T-cell (primary cell): ENCODE data around the gene JAKMIP1. TPM values are rescaled to one million over a fixed set of nuclear protein-coding genes. Genes with fewer than 3 reads are reported as not detected.

Experiments used
- ATAC-seq, 4 experiments: fragments of 200-7000 bp in 3 of 4; fragments of 150-1000 bp in 1 of 4; cut with Tn5 transposase; replicated peaks in 1 of 4; 1 replicate in 3 of 4; 2 replicates in 1 of 4; pipeline ENCODE4 v1.10.0; 2021; ENCODE audit warnings: moderate library complexity in 3 of 4, mild to moderate bottlenecking in 2 of 4, moderate number of reproducible peaks in 1 of 4
- CTCF ChIA-PET, 2 donors: fragments of 300-600 bp; sonication (Branson Sonifier 250); formaldehyde crosslinking; loops; one replicate each; lab custom pipeline; 2022; ENCODE audit warnings: antibody characterized with exemption in 2 of 2; lab: Charles Lee
- POLR2A ChIA-PET, 2 donors: fragments of 300-600 bp; sonication (Branson Sonifier 250); formaldehyde crosslinking; loops; one replicate each; lab custom pipeline; 2022; ENCODE audit warnings: antibody characterized with exemption in 2 of 2; lab: Charles Lee
- DNase-seq, 35 experiments: peaks; one replicate each; pipeline versions ENCODE4 v3.0.0 to v3.0.0-alpha.2; 2013 to 2023
- H3K27ac ChIP-seq: one replicate; pipeline ENCODE4 v1.5.1; 2013; ENCODE audit warnings: low read length
- H3K27me3 ChIP-seq, 2 experiments: replicated peaks in 1 of 2; 1 replicate in 1 of 2; 2 replicates in 1 of 2; pipeline versions ENCODE4 v1.6.1 to v1.7.0; 2013; ENCODE audit warnings: low read length in 1 of 2, mixed read lengths in 1 of 2; ENCODE audit not compliant: control insufficient read depth in 2 of 2, insufficient read depth in 2 of 2; ENCODE audit errors: extremely low read depth in 1 of 2
- H3K36me3 ChIP-seq, 2 donors: 1 replicate in 1 of 2; 2 replicates in 1 of 2; pipeline versions ENCODE4 v1.6.1 to v1.7.0; 2013; ENCODE audit warnings: low read length in 1 of 2; ENCODE audit not compliant: control insufficient read depth in 2 of 2, insufficient read depth in 1 of 2; ENCODE audit errors: extremely low read depth in 1 of 2
- H3K4me1 ChIP-seq, 2 experiments: 1 replicate in 1 of 2; 2 replicates in 1 of 2; pipeline versions ENCODE4 v1.6.1 to v1.7.0; 2013; ENCODE audit warnings: low read length in 2 of 2, mixed read lengths in 1 of 2; ENCODE audit not compliant: insufficient read depth in 2 of 2, control insufficient read depth in 1 of 2; ENCODE audit errors: extremely low read depth in 1 of 2
- H3K4me3 ChIP-seq, 2 donors: 1 replicate in 1 of 2; 2 replicates in 1 of 2; pipeline versions ENCODE4 v1.5.1 to v1.7.0; 2013; ENCODE audit warnings: mild to moderate bottlenecking in 2 of 2, low read length in 1 of 2, moderate library complexity in 1 of 2; ENCODE audit not compliant: control insufficient read depth in 1 of 2; ENCODE audit errors: extremely low read depth in 1 of 2
- H3K9me3 ChIP-seq: 2 replicates; pipeline ENCODE4 v1.7.0; 2013
- H3K27ac Mint-ChIP-seq, 2 donors: one replicate each; pipeline ENCODE4 v1.8.0; 2020 to 2021; ENCODE audit warnings: mild to moderate bottlenecking in 2 of 2, mixed read lengths in 2 of 2
- H3K27me3 Mint-ChIP-seq, 2 donors: one replicate each; pipeline ENCODE4 v1.8.0; 2021 to 2022; ENCODE audit warnings: mixed read lengths in 2 of 2
- H3K36me3 Mint-ChIP-seq: one replicate; pipeline ENCODE4 v1.8.0; 2021; ENCODE audit warnings: mixed read lengths
- H3K4me1 Mint-ChIP-seq, 3 donors: one replicate each; pipeline ENCODE4 v1.8.0; 2020 to 2022; ENCODE audit warnings: mixed read lengths in 3 of 3, mild to moderate bottlenecking in 1 of 3
- H3K4me3 Mint-ChIP-seq, 3 donors: one replicate each; pipeline ENCODE4 v1.8.0; 2020 to 2022; ENCODE audit warnings: mild to moderate bottlenecking in 3 of 3, mixed read lengths in 3 of 3, moderate library complexity in 3 of 3
- H3K9me3 Mint-ChIP-seq, 3 donors: one replicate each; pipeline ENCODE4 v1.8.0; 2020 to 2022; ENCODE audit warnings: mixed read lengths in 3 of 3
- WGBS: methylation state at CpG from one replicate; pipeline ENCODE4 v1.1.5; 2013; ENCODE audit warnings: missing lambda C conversion rate; ENCODE audit not compliant: insufficient coverage; 5-methylcytosine and 5-hydroxymethylcytosine counted together
- total RNA-seq, 35 experiments: library from RNA in 6 of 35; stranded (reverse) in 6 of 35; fragments of 120-200 nt in 1 of 35; gene quantifications; one replicate each; pipeline versions ENCODE4 v1.2.1 to v1.2.4 and lab custom pipeline; 2013 to 2026

Gene JAKMIP1
- total RNA-seq, 5 donors from 2014 or later (not counting 1 experiment from before 2014, with no cell fraction given) = 3.5 to 14.0 (median 6.1) TPM

- Mint-ChIP-seq H3K36me3 (peaks cover 5% of the 10 kb centered on the region), H3K9me3 (no peaks in the 10 kb centered on the region)
These were observed 149.8 kb downstream of the JAKMIP1 start for GRCh38 chr4:6050551-6050950.

GRCh38 chr4:6049985-6050384 lies 150.4 kb downstream of the JAKMIP1 start:
- peaks cover 0 to 4% of the 10 kb centered on the region in 2 donors for H3K27me3 Mint-ChIP-seq
- no peak overlapping the region for H3K27ac ChIP-seq
- no peaks in the 10 kb centered on the region for H3K9me3 Mint-ChIP-seq
- CTCF ChIA-PET = no interaction called here
- no peak overlapping the region for H3K4me3 ChIP-seq
- H3K4me1 ChIP-seq = no peaks in the 10 kb centered on the region
- ATAC-seq (no peak), DNase-seq (no peak)
- POLR2A ChIA-PET = no interaction called here
- no peak overlapping the region for H3K4me3 Mint-ChIP-seq
- no peaks in the 10 kb centered on the region for H3K9me3 ChIP-seq
- H3K4me1 Mint-ChIP-seq = peaks cover 0 to 2% (median 0%) of the 10 kb centered on the region in 3 donors
- H3K27me3 ChIP-seq = peaks cover 0 to 5% of the 10 kb centered on the region in 2 experiments
- WGBS = 98% methylated on average over 5 of the region's 8 CpGs
- H3K36me3 Mint-ChIP-seq = peaks cover 5% of the 10 kb centered on the region
- no peaks in the 10 kb centered on the region for H3K36me3 ChIP-seq
- H3K27ac Mint-ChIP-seq = no peak overlapping the region

More at GRCh38 chr4:6050551-6050950, 149.8 kb downstream of the JAKMIP1 start:
- ChIA-PET CTCF (no interaction called here), POLR2A (no interaction called here)
- WGBS = 93% methylated on average over 3 of the region's 17 CpGs
- Mint-ChIP-seq H3K4me3 (no peak overlapping the region), H3K27ac (no peak overlapping the region), H3K4me1 (peaks cover 0 to 2% (median 0%) of the 10 kb centered on the region in 3 donors), H3K27me3 (peaks cover 0 to 2% of the 10 kb centered on the region in 2 donors)
- no peak overlapping the region for H3K27ac ChIP-seq
- H3K36me3 ChIP-seq = no peaks in the 10 kb centered on the region
- ATAC-seq (no peak), DNase-seq (no peak)
- H3K27me3 ChIP-seq = peaks cover 0 to 5% of the 10 kb centered on the region in 2 experiments
- no peak overlapping the region for H3K4me3 ChIP-seq
- H3K9me3 ChIP-seq = no peaks in the 10 kb centered on the region
- no peaks in the 10 kb centered on the region for H3K4me1 ChIP-seq

DNA sequence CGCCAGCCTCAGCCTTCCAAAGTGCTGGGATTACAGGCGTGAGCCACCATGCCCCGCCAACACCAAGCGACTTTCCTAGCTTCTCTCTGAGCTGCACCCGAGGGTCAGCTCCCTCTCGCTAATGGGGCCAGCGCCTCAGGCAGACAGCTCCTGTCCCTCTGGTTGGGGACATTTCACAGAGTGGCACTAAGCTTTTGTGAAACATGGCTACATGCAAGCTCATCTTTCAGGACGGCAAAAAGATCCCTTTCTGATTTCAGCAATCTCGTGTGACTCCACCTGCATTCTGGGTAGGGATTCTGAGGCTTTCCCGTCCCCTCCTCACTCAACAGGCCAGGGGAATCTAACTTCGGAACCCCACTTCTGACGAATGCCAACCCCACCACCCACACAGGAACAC lies 151.1 kb downstream of the JAKMIP1 start:
- Histone ChIP-seq H3K9me3 (no peaks in the 10 kb centered on the region), H3K36me3 (no peaks in the 10 kb centered on the region), H3K4me1 (no peaks in the 10 kb centered on the region), H3K4me3 (no peak overlapping the region), H3K27ac (no peak overlapping the region), H3K27me3 (peaks cover 0 to 6% of the 10 kb centered on the region in 2 experiments)
- POLR2A ChIA-PET = no interaction called here
- Mint-ChIP-seq H3K4me3 (no peak overlapping the region), H3K36me3 (peaks cover 5% of the 10 kb centered on the region), H3K4me1 (peaks cover 0 to 2% (median 0%) of the 10 kb centered on the region in 3 donors), H3K9me3 (no peaks in the 10 kb centered on the region), H3K27ac (no peak overlapping the region), H3K27me3 (peaks cover 5 to 8% of the 10 kb centered on the region in 2 donors)
- CTCF ChIA-PET = no interaction called here
- ATAC-seq (no peak), DNase-seq (no peak)
- WGBS = 86% methylated on average over 12 of the region's 12 CpGs

DNA sequence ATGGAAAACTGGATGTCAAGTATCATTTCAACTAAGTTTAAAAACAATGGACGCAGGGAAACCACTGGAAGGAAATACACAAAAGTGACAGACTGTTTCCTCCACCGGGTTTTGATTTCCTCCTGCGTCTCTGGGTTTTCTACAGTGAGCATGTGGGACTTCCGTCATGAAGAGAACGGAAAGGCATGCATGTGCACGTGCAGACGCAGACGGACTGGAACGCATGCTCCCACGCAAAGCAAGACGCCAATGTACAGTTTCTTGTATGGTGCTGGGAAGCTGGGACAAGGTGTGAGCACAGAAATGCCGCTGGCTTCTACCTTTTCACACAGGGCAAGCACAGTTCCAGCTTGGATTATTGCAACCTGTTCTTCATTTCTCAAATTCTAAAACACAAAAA lies 151.8 kb downstream of the JAKMIP1 start:
- no peak overlapping the region for H3K27ac ChIP-seq
- no peak for DNase-seq
- H3K4me3 ChIP-seq = no peak overlapping the region
- Mint-ChIP-seq H3K4me3 (no peak overlapping the region), H3K27me3 (peaks cover 12% of the 10 kb centered on the region in 2 donors), H3K9me3 (no peaks in the 10 kb centered on the region), H3K36me3 (peaks cover 5% of the 10 kb centered on the region), H3K4me1 (peaks cover 0 to 2% (median 0%) of the 10 kb centered on the region in 3 donors), H3K27ac (no peak overlapping the region)
- no peaks in the 10 kb centered on the region for H3K9me3 ChIP-seq
- ChIA-PET POLR2A (no interaction called here), CTCF (no interaction called here)
- ATAC-seq = no peak
- no peaks in the 10 kb centered on the region for H3K4me1 ChIP-seq
- H3K27me3 ChIP-seq = peaks cover 0 to 9% of the 10 kb centered on the region in 2 experiments
- WGBS = 21% methylated on average over 11 of the region's 12 CpGs
- H3K36me3 ChIP-seq = no peaks in the 10 kb centered on the region

DNA sequence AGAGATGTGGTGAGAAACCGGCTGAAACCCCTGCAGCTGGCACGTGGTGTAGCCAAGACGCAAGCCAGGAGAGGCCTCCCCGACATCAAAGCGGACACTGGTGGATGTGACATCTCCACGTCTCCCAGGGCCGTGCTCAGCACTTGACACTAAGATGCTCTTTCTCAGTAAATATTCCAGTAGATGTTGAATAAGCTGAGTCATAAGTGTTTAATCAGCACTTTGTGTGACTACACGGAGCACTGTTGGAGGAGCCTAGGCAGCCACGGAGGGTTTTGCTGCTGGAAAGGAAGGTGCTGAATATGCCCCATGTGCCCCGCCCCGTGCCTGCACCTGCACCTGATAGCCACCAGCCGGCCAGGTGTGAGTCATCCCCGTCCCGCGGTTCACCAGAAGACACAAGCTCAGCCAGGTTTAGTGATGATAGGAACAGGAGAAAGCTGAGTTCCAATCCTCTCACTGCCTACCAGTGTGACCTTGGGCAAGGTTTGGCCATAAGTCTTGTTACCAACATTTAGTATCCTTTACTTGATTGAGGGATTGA lies 153.1 kb downstream of the JAKMIP1 start:
- Mint-ChIP-seq H3K9me3 (no peaks in the 10 kb centered on the region), H3K27ac (no peak overlapping the region), H3K4me1 (peaks cover 0 to 2% (median 0%) of the 10 kb centered on the region in 3 donors), H3K4me3 (no peak overlapping the region), H3K36me3 (no peaks in the 10 kb centered on the region), H3K27me3 (peaks cover 18% of the 10 kb centered on the region in 2 donors)
- POLR2A ChIA-PET = no interaction called here
- Histone ChIP-seq H3K4me1 (no peaks in the 10 kb centered on the region), H3K4me3 (no peak overlapping the region), H3K27ac (no peak overlapping the region), H3K27me3 (peaks cover 0 to 13% of the 10 kb centered on the region in 2 experiments), H3K36me3 (no peaks in the 10 kb centered on the region), H3K9me3 (no peaks in the 10 kb centered on the region)
- DNase-seq (no peak), ATAC-seq (no peak)
- CTCF ChIA-PET = no interaction called here
- 83% methylated on average over 6 of the region's 15 CpGs for WGBS

DNA sequence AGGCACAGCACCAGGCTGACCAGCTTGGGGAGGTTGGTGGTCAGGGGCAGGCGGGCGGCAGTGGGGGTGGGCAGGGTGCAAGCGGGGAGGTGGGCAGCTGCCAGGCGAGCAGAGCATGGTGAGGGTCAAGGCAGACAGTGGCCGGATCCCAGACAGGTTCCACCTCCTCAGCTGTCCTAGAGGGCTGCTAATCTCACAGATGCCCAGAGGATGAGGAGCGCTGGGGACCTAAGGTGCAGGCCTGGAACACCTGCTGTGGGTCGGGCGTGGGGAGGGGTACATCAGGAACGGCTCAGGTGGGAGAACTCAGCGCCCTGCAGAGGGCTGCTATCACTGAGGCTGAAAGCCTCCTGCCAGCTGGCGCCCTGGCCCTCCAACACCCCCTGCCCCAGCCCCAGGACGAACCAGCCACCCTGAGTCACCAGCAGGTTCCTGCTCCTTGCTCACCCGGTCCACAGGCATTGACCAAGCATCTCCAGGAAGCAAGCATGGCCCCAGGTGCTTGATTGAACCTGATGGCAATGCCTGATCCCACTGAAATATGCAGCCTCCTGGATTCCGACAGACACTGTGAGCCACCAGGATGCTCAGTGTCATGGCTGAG lies 153.7 kb downstream of the JAKMIP1 start:
- H3K27me3 ChIP-seq = peaks cover 0 to 13% of the 10 kb centered on the region in 2 experiments
- ATAC-seq (no peak), DNase-seq (no peak)
- H3K4me3 ChIP-seq = no peak overlapping the region
- 89% methylated on average over 14 of the region's 14 CpGs for WGBS
- POLR2A ChIA-PET = no interaction called here
- Mint-ChIP-seq H3K9me3 (no peaks in the 10 kb centered on the region), H3K36me3 (no peaks in the 10 kb centered on the region), H3K27me3 (peaks cover 19 to 20% of the 10 kb centered on the region in 2 donors), H3K27ac (no peak overlapping the region), H3K4me3 (no peak overlapping the region), H3K4me1 (peaks cover 0 to 2% (median 0%) of the 10 kb centered on the region in 3 donors)
- H3K9me3 ChIP-seq = no peaks in the 10 kb centered on the region
- H3K27ac ChIP-seq = no peak overlapping the region
- no peaks in the 10 kb centered on the region for H3K4me1 ChIP-seq
- CTCF ChIA-PET = no interaction called here
- no peaks in the 10 kb centered on the region for H3K36me3 ChIP-seq
